ENCODE data around the gene BEND6.

DNA sequence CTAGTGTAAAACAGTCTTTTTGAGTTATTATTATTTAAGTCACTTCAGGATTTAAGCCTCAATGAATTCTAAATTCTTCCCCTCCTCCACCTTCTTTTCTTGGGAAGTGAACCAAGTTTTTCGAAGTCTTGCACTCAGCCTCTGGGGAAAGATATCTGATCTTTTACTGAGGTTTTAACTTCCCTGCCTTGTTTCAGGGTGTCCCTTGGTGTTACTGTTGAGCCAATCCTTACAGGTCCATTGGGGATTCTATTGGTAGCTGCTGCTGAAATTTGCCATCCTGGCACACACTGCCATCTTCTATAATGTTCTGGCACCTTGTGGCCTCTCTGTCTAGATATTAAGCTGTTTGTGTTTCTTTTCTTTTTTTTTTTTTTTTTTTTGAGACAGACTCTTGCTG lies 31.7 kb downstream of the BEND6 start:
- TF ChIP-seq, protein P1, sequence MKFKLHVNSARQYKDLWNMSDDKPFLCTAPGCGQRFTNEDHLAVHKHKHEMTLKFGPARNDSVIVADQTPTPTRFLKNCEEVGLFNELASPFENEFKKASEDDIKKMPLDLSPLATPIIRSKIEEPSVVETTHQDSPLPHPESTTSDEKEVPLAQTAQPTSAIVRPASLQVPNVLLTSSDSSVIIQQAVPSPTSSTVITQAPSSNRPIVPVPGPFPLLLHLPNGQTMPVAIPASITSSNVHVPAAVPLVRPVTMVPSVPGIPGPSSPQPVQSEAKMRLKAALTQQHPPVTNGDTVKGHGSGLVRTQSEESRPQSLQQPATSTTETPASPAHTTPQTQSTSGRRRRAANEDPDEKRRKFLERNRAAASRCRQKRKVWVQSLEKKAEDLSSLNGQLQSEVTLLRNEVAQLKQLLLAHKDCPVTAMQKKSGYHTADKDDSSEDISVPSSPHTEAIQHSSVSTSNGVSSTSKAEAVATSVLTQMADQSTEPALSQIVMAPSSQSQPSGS (IDR thresholded peaks at IDR 0.05; ENCODE audit: low read length) = no peak
- TF ChIP-seq POLR2AphosphoS5 (IDR thresholded peaks at IDR 0.05; ENCODE audit: low read depth, low read length) = no peak
- TF ChIP-seq NANOG (IDR thresholded peaks at IDR 0.05; ENCODE audit: insufficient read depth, low read depth, low read length, poor library complexity, severe bottlenecking) = no peak
- no peak for TF ChIP-seq HDAC6 (IDR thresholded peaks at IDR 0.05; ENCODE audit: low read depth, low read length)
- TF ChIP-seq RAD21 (IDR thresholded peaks at IDR 0.05 in 1 of 2, conservative IDR thresholded peaks at IDR 0.05 in 1 of 2; ENCODE audit: low read depth in 2 of 2, low read length in 2 of 2) = no peak
- TF ChIP-seq, protein P2, sequence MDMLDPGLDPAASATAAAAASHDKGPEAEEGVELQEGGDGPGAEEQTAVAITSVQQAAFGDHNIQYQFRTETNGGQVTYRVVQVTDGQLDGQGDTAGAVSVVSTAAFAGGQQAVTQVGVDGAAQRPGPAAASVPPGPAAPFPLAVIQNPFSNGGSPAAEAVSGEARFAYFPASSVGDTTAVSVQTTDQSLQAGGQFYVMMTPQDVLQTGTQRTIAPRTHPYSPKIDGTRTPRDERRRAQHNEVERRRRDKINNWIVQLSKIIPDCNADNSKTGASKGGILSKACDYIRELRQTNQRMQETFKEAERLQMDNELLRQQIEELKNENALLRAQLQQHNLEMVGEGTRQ (IDR thresholded peaks at IDR 0.05; ENCODE audit: low read length) = no peak
- TF ChIP-seq, protein P3, sequence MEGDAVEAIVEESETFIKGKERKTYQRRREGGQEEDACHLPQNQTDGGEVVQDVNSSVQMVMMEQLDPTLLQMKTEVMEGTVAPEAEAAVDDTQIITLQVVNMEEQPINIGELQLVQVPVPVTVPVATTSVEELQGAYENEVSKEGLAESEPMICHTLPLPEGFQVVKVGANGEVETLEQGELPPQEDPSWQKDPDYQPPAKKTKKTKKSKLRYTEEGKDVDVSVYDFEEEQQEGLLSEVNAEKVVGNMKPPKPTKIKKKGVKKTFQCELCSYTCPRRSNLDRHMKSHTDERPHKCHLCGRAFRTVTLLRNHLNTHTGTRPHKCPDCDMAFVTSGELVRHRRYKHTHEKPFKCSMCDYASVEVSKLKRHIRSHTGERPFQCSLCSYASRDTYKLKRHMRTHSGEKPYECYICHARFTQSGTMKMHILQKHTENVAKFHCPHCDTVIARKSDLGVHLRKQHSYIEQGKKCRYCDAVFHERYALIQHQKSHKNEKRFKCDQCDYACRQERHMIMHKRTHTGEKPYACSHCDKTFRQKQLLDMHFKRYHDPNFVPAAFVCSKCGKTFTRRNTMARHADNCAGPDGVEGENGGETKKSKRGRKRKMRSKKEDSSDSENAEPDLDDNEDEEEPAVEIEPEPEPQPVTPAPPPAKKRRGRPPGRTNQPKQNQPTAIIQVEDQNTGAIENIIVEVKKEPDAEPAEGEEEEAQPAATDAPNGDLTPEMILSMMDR (IDR thresholded peaks at IDR 0.05; ENCODE audit: control extremely low read depth in 1 of 3, insufficient read depth in 1 of 3, low read depth in 1 of 3, low read length in 3 of 3) = no peak
- TF ChIP-seq SUZ12 (IDR thresholded peaks at IDR 0.05; ENCODE audit: low read length) = no peak
- no peak for TF ChIP-seq SIN3A (conservative IDR thresholded peaks at IDR 0.05 in 1 of 2, IDR thresholded peaks at IDR 0.05 in 1 of 2; ENCODE audit: low read depth in 1 of 2, low read length in 2 of 2)
